SU-DHL-6 (cell line): ENCODE measurements around the gene LZTR1.

Source experiments
- H2AFZ ChIP-seq: fragments of 200-600 bp; sonication (generic); 2 replicates; pipeline ENCODE4 v1.6.1; 2014; ENCODE audit warnings: low read depth, mild to moderate bottlenecking, moderate library complexity, mixed read lengths, antibody characterized with exemption, low read length; ENCODE audit not compliant: severe bottlenecking
- H3F3A ChIP-seq: fragments of 200-600 bp; shearing (Covaris generic); 2 replicates; pipeline ENCODE4 v1.6.0; 2016; ENCODE audit warnings: antibody characterized with exemption, mild to moderate bottlenecking; ENCODE audit not compliant: insufficient read depth
- H3K27ac ChIP-seq: fragments of 200-600 bp; sonication (generic); 2 replicates; pipeline ENCODE4 v1.5.1; 2016; ENCODE audit warnings: low read depth, mild to moderate bottlenecking, low read length, moderate library complexity, mixed read lengths
- H3K27me3 ChIP-seq: fragments of 200-600 bp; sonication (generic), shearing (Covaris generic); 2 replicates; pipeline ENCODE4 v1.6.0; 2014; ENCODE audit warnings: mild to moderate bottlenecking, low read length
- H3K36me3 ChIP-seq: fragments of 200-600 bp; sonication (generic); 2 replicates; pipeline ENCODE4 v1.6.1; 2014; ENCODE audit warnings: mild to moderate bottlenecking, low read length, mixed read lengths
- H3K4me2 ChIP-seq: fragments of 300-600, 200-600 bp; shearing (Covaris generic), sonication (generic); 2 replicates; pipeline ENCODE4 v1.6.0; 2014; ENCODE audit warnings: low read length, low read depth, mild to moderate bottlenecking; ENCODE audit not compliant: poor library complexity, severe bottlenecking
- H3K4me3 ChIP-seq: fragments of 200-600 bp; sonication (generic); 2 replicates; pipeline ENCODE4 v1.5.1; 2014; ENCODE audit warnings: antibody characterized with exemption, low read length, mild to moderate bottlenecking, mixed read lengths; ENCODE audit not compliant: insufficient read depth, poor library complexity, severe bottlenecking
- H3K79me2 ChIP-seq: fragments of 200-600 bp; sonication (generic); 2 replicates; pipeline ENCODE4 v1.6.1; 2014; ENCODE audit warnings: mild to moderate bottlenecking, low read length, moderate library complexity; ENCODE audit not compliant: insufficient read depth
- H3K9ac ChIP-seq: fragments of 200-600 bp; sonication (generic); 2 replicates; pipeline ENCODE4 v1.7.0; 2014; ENCODE audit warnings: mild to moderate bottlenecking, low read length
- H3K9me2 ChIP-seq: fragments of 200-600 bp; sonication (generic); replicated peaks from 2 replicates; pipeline ENCODE4 v1.6.1; 2014; ENCODE audit warnings: low read length; ENCODE audit not compliant: insufficient read depth
- H3K9me3 ChIP-seq: fragments of 200-600 bp; sonication (generic); 2 replicates; pipeline ENCODE4 v1.6.1; 2014; ENCODE audit warnings: low read length, mixed read lengths; ENCODE audit not compliant: insufficient read depth
- H4K20me1 ChIP-seq: fragments of 200-600 bp; sonication (generic); 2 replicates; pipeline ENCODE4 v1.6.1; 2014; ENCODE audit warnings: low read depth, mild to moderate bottlenecking, antibody characterized with exemption, low read length, moderate library complexity, mixed read lengths
- CTCF ChIP-seq: fragments of 200-600 bp; sonication (generic); IDR thresholded peaks from one replicate; pipeline ENCODE4 v1.5.1; 2017; ENCODE audit warnings: antibody characterized with exemption, mild to moderate bottlenecking, low read length, moderate library complexity; ENCODE audit not compliant: insufficient read depth, poor library complexity, severe bottlenecking
- EZH2phosphoT487 ChIP-seq: fragments of 200-600 bp; sonication (generic), shearing (Covaris generic); conservative IDR thresholded peaks from 2 replicates; pipeline ENCODE4 v1.6.1; 2018; ENCODE audit warnings: mild to moderate bottlenecking, antibody characterized with exemption, low read length, moderate library complexity, mixed read lengths

LZTR1 gene

GRCh38 chr22:21025266-21025665, 43.2 kb downstream of the LZTR1 start:
- no peak for TF ChIP-seq CTCF
- no peak for TF ChIP-seq EZH2phosphoT487
- H3K27ac ChIP-seq = no peak overlapping the region
- H3F3A ChIP-seq = no peaks in the 10 kb centered on the region
- no peaks in the 10 kb centered on the region for H3K27me3 ChIP-seq
- no peaks in the 10 kb centered on the region for H3K36me3 ChIP-seq
- no peak overlapping the region for H3K4me3 ChIP-seq
- no peak overlapping the region for H2AFZ ChIP-seq
- no peaks in the 10 kb centered on the region for H3K9me3 ChIP-seq
- H4K20me1 ChIP-seq = no peaks in the 10 kb centered on the region
- H3K79me2 ChIP-seq = no peaks in the 10 kb centered on the region
- no peak overlapping the region for H3K9ac ChIP-seq
- H3K4me2 ChIP-seq = no peak overlapping the region
- H3K9me2 ChIP-seq = no peaks in the 10 kb centered on the region

- Histone ChIP-seq H3K27ac (no peak overlapping the region), H3K9me3 (no peaks in the 10 kb centered on the region), H4K20me1 (no peaks in the 10 kb centered on the region), H3K4me2 (no peak overlapping the region), H3K27me3 (no peaks in the 10 kb centered on the region), H3F3A (no peaks in the 10 kb centered on the region), H3K79me2 (no peaks in the 10 kb centered on the region), H3K9ac (no peak overlapping the region), H3K36me3 (no peaks in the 10 kb centered on the region), H3K9me2 (no peaks in the 10 kb centered on the region), H2AFZ (no peak overlapping the region), H3K4me3 (no peak overlapping the region)
- no peak for TF ChIP-seq CTCF
- TF ChIP-seq EZH2phosphoT487 = no peak
Observed at GRCh38 chr22:21025763-21026755, 44.0 kb downstream of the LZTR1 start.

- Histone ChIP-seq H3K9me3 (no peaks in the 10 kb centered on the region), H3F3A (no peaks in the 10 kb centered on the region), H4K20me1 (no peaks in the 10 kb centered on the region), H3K36me3 (no peaks in the 10 kb centered on the region), H3K27ac (no peak overlapping the region), H3K9ac (no peak overlapping the region), H3K9me2 (no peaks in the 10 kb centered on the region), H3K27me3 (no peaks in the 10 kb centered on the region), H3K4me2 (no peak overlapping the region), H3K79me2 (no peaks in the 10 kb centered on the region), H2AFZ (no peak overlapping the region), H3K4me3 (no peak overlapping the region)
- no peak for TF ChIP-seq EZH2phosphoT487
Observed at GRCh38 chr22:21026783-21027692, 44.9 kb downstream of the LZTR1 start.
